SK-N-DZ (cell line): ENCODE results near the gene GLYAT.
"Not testable (repeated sequence)": the region's sequence is repeated elsewhere in the genome, so short reads cannot be mapped to it uniquely, and the experiment has no call there.

Experiments used
- DNase-seq: peaks from one replicate; pipeline ENCODE4 v3.0.0-alpha.2; 2015; ENCODE audit warnings: low spot score

The GLYAT gene

GRCh38 chr11:58744988-58745704, 13.4 kb upstream of the GLYAT start:
- no peak for DNase-seq

GRCh38 chr11:58742981-58743880, 11.5 kb upstream of the GLYAT start:
- peak; percentile 7 for DNase-seq

- no peak for DNase-seq
These were observed 10.4 kb upstream of the GLYAT start for GRCh38 chr11:58742140-58742539.

GRCh38 chr11:58741127-58741526, 9.4 kb upstream of the GLYAT start:
- no peak for DNase-seq

GRCh38 chr11:58740447-58740846, 8.7 kb upstream of the GLYAT start:
- DNase-seq, result no peak

GRCh38 chr11:58739725-58740430, 8.1 kb upstream of the GLYAT start:
- DNase-seq, result no peak

GRCh38 chr11:58734681-58735490, 3.1 kb upstream of the GLYAT start:
- DNase-seq, result no peak

GRCh38 chr11:58730507-58731089, 1.1 kb downstream of the GLYAT start:
- no peak for DNase-seq

GRCh38 chr11:58727415-58727797, 4.3 kb downstream of the GLYAT start:
- no peak for DNase-seq

GRCh38 chr11:58726737-58727414, 4.9 kb downstream of the GLYAT start:
- no peak for DNase-seq

GRCh38 chr11:58719406-58720117, 12.2 kb downstream of the GLYAT start:
- no peak for DNase-seq

GRCh38 chr11:58712531-58712930, 19.2 kb downstream of the GLYAT start:
- no peak for DNase-seq

GRCh38 chr11:58711832-58712231, 19.9 kb downstream of the GLYAT start:
- no peak for DNase-seq

GRCh38 chr11:58707767-58708166, 24.0 kb downstream of the GLYAT start:
- no peak for DNase-seq

GRCh38 chr11:58696825-58697224, 34.9 kb downstream of the GLYAT start:
- DNase-seq, result not testable (repeated sequence)

GRCh38 chr11:58693026-58693425, 38.7 kb downstream of the GLYAT start:
- no peak for DNase-seq

- DNase-seq, result no peak
These were observed 40.1 kb downstream of the GLYAT start for GRCh38 chr11:58691675-58692074.

GRCh38 chr11:58688789-58689503, 42.8 kb downstream of the GLYAT start:
- DNase-seq, result no peak
